ENCODE results near the gene TMEM204. TPM values are rescaled to one million over a fixed set of nuclear protein-coding genes. Genes with fewer than 3 reads are reported as not detected.

Gene TMEM204
- total RNA-seq, 1 donor from 2014 or later: 0.45 TPM

- no peak for DNase-seq (ENCODE audit: low read depth)
These were observed 33.6 kb upstream of the TMEM204 start for GRCh38 chr16:1499756-1500464.

GRCh38 chr16:1500465-1501150, 32.9 kb upstream of the TMEM204 start:
- no peak for DNase-seq (ENCODE audit: low read depth)

GRCh38 chr16:1501630-1502029, 31.8 kb upstream of the TMEM204 start:
- DNase-seq (ENCODE audit: low read depth): no peak

GRCh38 chr16:1502092-1503004, 31.1 kb upstream of the TMEM204 start:
- no peak for DNase-seq (ENCODE audit: low read depth)

- DNase-seq (ENCODE audit: low read depth): no peak
These were observed 30.1 kb upstream of the TMEM204 start for GRCh38 chr16:1503110-1503955.

- DNase-seq (ENCODE audit: low read depth): no peak
These were observed 28.2 kb upstream of the TMEM204 start for GRCh38 chr16:1505073-1505844.

GRCh38 chr16:1505912-1506311, 27.6 kb upstream of the TMEM204 start:
- DNase-seq (ENCODE audit: low read depth): no peak

GRCh38 chr16:1506494-1507213, 26.8 kb upstream of the TMEM204 start:
- no peak for DNase-seq (ENCODE audit: low read depth)

- no peak for DNase-seq (ENCODE audit: low read depth)
These were observed 24.8 kb upstream of the TMEM204 start for GRCh38 chr16:1508494-1509187.

GRCh38 chr16:1509307-1510221, 23.9 kb upstream of the TMEM204 start:
- DNase-seq (ENCODE audit: low read depth): peak; percentile 18

GRCh38 chr16:1510272-1510671, 23.2 kb upstream of the TMEM204 start:
- DNase-seq (ENCODE audit: low read depth): no peak

- no peak for DNase-seq (ENCODE audit: low read depth)
These were observed 22.5 kb upstream of the TMEM204 start for GRCh38 chr16:1510941-1511351.

- DNase-seq (ENCODE audit: low read depth): no peak
These were observed 21.6 kb upstream of the TMEM204 start for GRCh38 chr16:1511662-1512569.

GRCh38 chr16:1512774-1513173, 20.7 kb upstream of the TMEM204 start:
- DNase-seq (ENCODE audit: low read depth): no peak

GRCh38 chr16:1514507-1514906, 19.0 kb upstream of the TMEM204 start:
- DNase-seq (ENCODE audit: low read depth): no peak

- DNase-seq (ENCODE audit: low read depth): no peak
These were observed 14.8 kb upstream of the TMEM204 start for GRCh38 chr16:1518626-1519135.

Data from myocyte (in vitro differentiated cells).